ENCODE results near the gene PRR35.

The PRR35 gene

DNA sequence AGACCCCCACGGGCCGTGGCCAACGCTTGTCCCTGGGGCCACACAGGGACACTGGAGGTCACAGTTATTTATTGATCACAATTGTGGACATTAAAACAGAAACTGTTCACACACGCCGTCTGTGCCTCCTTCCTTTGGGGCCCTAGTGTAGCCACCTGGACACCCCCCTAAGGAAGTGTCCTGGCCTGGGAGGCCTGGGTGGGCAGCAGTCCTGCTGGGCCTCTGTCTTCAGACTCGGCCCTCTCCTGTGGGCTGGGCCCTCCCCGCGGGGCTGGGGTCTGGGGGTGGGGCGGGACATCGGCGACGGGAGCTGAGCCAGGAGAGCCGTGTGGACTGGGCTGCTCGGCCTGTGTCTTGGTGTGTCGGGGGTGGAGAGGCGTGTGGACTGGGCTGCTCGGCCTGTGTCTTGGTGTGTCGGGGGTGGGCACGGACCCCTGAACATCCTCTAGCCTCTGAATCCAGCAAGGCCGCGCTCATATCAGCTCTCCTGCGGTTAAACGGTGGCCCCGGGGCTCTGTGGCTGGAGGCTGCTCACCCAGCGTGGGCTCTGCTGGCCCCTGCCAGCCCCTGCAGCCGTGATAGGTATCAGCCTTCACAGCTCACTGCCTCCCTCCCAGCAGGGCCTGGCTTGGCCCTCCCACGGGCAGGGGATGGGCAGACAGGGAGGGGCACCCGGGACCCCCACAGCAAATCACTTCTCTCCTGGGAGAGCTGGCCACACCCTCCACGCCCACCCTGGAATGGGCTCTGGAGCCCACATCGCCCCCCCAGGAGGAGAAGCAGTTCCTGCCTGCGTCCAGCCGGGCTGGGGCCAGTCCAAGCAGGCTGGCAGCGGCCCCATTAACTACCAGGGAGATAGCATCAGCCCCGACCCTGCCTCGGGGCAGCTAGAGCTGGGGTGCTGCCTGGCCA is 5.5 kb downstream of the PRR35 start:
- no peak for DNase-seq

DNA sequence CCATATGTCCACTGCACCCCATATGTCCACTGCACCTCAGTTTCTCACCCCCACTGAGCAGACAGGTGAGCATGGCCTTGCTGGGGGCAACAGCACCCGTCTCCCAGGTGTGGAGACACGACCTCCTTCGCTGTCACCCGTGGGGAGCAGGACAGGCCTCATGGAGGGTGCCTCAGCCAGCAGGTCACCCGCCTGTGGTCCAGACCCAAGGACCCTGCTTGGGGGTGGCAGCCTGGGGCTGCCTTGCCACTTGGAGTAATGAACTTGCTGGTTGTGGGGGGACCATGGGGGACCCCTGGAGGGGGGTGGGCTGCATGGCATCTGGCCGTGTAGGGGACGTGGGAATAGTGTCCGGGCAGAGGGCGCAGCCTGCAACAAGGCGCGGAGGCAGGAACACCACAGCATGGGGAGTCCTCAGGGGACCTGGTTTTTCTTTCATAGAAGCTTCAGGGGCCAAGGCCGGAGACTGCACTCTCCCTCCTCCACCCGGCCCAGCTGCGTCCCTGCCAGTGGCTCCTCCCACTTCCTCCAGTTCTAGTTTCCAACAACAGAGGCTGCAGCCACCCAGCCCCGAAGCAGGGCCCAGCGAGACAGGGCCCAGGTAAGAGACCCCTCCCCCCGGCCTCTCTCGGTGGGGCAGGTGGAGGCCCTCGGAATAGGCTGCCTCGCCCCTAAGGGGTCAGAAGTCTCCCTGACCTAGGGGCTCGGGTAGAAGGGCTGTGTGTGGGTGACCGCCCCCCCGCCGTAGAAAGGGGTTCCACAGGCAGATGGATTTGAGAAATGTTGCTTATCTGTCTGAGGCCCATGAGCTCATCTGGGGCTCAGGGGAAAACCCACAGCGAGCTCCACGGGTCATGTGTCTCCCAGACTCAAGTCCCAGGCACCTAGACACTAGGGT is 6.5 kb downstream of the PRR35 start, which contains the start of gene NHLRC4:
Gene NHLRC4 (plus strand): TSS at position 531 of the 898 bp plus-strand sequence. CDS start 1,043 bp downstream, outside the sequence.
- peak; percentile 28 to 37 for DNase-seq

DNA sequence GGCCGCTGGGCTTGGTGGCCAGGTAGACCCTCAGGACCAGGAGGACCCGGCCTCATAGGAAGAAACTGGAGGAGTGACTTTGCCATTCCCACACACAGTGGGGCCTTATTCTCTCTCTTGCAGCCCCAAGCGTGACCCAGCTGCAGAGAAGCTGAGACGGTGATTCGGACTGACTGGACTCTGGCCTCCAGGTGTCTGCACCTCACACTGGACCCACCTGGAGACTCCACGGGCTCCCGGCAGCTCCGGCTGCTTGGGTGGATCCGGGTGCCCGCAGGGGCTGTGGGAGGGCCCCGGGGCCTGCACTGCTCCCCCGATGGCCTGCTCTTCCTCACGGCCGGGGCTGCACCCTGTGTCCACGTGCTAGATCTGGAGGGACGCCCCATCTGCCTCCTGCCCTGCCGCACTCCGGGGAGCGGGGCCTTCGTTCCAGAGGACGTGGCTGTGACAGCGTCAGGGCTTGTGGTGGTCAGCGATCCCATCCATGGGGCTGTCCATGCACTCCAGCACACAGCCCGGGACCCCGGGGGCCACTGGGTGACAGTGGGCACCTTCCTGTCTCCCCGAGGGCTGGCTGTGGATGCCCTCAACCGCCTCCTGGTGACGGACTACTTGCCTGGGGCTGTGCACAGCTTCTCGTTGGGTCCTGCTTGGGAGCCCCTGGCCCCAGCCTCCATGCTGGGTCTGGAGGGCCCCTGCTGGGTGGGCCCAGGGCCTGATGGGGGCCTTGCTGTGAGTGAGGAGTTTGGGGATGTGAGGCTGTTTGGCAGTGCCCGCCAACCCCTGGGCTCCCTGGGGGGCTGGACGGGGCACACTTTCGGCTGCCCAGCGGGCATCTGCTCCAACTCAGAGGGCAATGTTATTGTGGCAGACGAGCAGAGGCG is 7.4 kb downstream of the PRR35 start:
- DNase-seq: no peak

DNA sequence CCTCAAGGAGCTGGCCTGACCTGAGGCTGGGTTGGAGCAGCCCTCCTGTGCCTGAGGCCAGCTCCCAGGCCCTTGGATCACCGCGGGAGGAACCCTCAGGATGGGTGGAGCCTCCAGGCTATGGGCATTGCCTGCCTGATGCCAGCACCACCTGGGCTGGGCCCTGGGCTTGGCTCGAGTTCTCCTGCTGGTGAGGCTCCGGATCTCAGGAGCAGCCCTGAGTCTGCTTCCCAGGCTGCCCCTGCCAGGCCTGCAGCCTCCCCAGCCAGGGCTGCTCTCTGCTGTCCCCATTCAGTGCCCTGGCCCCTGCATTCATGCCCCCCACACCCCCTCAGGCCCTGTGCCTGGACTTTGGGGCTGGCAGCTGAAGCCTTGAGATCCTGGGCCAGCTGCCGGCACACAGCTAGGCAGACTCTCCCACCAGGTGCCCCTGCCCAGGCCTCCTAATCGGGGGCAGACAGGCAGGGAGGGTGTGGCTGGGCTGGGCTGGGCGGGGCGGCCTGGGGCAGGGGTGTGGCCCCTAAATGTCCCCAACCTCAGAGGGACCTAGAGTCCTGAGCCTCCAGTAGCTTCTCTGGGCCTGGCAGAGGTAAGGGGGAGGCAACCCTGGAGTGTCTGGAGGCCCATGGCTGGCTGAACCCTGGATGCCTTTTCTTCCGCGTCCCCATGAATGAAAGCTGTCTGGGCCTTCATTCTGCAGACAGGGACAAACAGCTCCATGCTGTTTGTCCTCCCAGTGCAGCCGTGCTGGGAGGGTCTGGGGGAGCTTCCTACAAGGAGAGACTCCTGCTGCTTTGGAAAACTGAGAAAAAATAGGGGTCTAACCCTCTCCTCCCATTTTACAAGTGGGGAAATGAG is 8.4 kb downstream of the PRR35 start:
- DNase-seq: no peak

DNA sequence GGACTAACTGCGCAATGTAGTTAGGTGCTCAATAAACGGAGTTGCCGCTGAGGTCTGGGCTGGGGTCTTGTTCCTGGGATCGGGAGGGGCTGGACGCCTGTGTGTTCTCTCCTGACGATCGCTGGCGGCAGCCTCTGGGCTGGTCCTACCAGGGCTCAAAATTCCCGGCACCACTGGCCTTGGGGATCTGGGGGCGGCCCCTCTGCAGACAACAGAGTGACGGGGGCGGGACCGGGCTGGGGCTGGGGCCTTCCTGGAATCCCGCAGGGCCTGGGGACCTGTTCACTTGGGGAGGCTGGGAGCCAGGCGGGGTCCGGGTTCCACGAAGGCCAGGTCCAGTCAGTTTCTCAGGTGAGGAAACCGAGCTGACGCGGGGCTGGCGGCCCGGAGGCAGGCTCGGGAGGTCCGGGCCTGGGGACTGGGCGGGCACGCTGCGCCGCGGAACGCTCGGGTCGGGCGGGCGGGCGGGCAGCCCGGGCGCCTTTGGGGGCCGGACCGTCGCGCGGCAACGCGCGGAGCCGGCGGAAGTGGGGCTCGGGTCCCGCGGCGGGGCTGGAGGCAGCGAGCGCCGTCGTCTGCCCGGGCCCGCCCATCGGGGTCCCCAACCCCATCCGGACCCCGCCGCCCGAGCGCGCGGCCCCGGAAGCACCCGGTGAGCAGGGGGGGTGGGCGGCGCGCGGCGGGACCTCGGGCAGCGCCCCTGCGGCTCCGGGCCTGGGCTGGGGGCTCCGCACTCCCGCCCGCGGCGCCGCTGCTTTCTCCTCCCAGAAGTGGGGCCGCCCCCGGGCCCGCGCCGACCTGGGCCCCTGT is 9.5 kb downstream of the PRR35 start, which contains the start of gene PIGQ:
Gene PIGQ (plus strand): TSS at position 524 of the 810 bp plus-strand sequence. CDS start 4,107 bp downstream, outside the sequence.
- DNase-seq: peak; percentile 50 to 70

DNA sequence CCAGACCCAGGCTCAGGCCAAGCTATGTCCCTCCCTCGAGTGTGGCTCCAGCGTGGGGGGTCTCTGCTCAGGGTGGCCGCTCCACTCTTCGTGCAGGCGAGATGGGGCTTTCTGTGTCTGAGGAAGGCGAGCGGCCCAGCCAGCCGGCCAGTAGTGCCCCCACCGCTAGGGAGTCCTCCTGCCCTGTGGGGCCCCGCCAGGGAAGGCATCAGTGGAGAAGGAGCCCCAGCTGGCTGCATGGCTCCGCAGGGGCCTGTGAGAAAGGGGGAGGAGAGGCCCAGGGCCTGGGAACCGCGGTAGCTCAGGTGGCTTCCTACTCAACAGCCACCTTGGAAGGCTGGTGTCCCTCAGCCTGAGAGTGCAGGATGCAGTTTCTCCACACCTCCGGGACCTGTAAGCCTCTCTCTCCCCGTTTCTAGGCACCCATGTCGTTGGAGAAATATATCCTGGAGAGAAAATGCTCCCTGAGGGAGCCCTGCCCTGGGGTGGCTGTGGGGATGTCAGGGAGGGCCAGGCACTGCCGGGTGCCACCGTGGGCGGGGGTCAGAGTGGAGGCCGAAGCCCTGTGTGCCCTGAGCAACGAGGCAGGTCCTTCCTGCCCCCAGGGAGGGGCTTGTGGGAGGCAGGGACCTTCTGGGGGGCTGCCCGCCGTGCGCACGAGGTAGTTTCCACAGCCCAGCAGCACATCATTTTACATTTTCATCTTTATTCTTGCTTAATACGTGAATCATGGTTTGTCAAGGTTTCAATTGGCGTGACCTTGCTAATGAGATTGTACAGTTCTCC is 12.9 kb downstream of the PRR35 start:
- no peak for DNase-seq

DNA sequence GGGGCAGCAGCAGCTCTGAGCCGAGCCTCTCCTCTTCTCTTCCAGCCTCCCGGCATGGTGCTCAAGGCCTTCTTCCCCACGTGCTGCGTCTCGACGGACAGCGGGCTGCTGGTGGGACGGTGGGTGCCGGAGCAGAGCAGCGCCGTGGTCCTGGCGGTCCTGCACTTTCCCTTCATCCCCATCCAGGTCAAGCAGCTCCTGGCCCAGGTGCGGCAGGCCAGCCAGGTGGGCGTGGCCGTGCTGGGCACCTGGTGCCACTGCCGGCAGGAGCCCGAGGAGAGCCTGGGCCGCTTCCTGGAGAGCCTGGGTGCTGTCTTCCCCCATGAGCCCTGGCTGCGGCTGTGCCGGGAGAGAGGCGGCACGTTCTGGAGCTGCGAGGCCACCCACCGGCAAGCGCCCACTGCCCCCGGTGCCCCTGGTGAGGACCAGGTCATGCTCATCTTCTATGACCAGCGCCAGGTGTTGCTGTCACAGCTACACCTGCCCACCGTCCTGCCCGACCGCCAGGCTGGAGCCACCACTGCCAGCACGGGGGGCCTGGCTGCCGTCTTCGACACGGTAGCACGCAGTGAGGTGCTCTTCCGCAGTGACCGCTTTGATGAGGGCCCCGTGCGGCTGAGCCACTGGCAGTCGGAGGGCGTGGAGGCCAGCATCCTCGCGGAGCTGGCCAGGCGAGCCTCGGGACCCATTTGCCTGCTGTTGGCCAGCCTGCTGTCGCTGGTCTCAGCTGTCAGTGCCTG is 14.0 kb downstream of the PRR35 start:
- no peak for DNase-seq

DNA sequence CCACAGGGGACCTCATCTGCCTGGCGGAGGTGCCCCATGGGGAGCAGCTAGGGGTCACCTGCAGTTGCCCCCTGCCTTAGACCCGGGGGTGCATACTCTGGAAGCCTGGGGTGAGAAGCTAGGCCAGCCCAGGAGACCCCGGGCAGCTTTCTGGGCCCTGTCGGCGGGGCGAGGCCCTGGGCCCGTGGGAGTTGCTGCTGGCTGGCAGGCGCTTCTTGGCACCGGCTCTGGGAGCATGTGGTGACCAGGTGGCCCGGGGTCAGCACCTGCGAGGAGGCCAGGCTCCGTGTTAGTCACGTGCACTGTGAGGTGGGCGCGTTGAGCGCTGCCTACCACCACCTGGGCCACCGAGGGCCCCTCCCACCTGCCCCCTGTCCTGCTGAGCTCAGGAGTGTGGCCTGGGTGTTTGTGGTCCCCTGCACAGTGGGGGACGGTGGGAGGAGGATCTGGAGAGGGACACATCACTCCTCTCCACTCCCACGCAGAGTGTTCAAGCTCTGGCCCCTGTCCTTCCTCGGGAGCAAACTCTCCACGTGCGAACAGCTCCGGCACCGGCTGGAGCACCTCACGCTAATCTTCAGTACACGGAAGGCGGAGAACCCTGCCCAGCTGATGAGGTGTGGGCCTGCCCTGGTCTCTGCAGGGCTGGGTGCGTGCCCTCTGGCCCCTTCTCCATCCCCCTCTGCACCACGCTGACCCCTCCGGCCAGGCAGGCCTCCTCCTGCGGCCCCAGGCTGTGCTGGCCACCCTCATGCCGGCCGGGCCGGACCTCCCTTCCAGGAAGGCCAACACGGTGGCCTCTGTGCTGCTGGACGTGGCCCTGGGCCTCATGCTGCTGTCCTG is 15.4 kb downstream of the PRR35 start:
- DNase-seq: no peak

DNA sequence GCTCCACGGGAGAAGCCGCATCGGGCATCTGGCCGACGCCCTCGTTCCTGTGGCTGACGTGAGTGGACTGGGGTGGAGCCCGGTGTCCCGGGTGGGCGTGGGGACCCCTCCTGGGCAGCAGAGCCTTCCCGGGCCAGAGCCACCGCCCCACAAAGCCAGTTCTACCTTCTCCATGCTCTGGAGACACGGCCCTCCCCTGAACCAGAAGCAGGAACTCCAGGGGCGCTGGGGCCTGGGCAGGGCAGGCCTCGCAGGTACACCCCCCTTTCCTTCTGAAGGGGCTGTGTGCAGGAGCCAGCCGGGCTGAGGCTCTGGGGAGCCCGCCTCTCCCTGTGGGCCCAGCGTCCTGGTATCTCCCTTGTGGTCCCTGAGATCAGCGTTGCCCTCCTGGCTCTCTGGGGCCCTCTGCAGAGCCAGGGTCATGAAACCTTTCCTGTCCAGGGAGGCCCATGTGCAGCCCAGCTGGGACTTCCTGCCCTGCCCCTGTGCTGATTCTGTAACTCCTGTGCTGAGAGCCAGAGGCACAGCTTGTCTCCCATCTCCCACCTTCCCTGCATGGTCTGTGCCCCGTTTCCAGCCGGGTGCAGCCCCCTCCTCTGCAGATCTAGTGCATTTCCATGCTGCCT is 16.1 kb downstream of the PRR35 start:
- no peak for DNase-seq

DNA sequence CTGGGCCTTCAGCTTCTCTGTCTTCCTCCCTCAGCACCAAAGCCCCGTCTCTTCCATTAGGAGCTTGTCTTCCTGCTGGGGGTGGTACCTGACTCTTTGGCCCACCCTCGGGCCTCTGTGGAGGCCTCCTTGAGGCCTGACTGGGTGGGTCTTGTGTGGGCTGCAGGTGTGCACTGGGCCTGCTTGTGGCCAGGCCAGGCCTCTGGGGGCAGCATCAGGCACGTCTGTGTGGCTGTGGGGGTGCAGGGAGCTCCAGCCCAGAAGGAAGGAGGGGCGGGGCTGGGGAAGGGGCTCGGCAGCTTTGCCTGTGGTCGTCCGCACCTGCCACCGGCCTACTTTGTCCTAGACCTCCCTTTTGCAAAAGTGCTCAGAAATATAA is 16.6 kb downstream of the PRR35 start:
- no peak for DNase-seq

DNA sequence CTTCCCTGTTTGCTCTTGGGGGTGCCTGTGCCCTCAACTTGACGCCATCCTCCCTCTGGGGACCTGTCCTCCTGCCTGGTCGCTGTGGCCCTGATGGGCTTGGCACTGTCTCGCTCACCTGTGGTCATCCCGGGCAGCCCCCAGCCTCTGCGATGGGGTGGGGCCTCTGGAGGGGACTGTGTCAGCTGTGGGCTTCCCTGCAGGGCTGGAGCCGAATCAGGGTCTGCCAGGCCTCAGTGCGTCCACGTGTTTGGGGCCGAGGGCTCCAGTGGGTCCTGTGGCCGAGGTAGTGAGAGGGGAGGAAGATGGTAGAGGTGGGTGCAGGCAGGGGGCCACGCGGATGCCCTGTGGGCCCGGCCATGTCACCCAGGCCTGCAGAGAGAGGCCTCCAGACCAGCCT is 17.6 kb downstream of the PRR35 start:
- DNase-seq: no peak

DNA sequence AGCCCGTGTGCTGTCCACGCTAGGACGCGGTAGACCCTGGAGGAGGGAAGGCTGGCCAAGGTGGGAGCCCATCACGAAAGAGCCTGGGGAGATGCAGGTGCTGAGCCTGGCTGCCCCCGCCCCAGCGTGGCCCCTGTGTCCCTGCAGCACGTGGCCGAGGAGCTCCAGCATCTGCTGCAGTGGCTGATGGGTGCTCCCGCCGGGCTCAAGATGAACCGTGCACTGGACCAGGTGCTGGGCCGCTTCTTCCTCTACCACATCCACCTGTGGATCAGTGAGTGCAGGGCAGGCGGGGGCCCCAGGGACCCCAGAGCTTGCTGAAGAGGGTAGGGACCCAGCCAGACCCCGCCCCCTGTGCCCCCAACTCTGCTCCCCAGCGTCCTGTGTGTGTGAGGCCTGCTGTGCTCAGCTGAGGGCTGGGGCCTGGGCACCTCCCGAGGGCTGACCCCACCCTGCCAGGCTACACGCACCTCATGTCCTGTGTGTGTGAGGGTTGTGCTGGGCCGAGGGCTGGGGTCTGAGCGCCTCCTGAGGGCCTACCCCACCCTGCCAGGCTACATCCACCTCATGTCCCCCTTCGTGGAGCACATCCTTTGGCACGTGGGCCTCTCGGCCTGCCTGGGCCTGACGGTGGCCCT is 18.2 kb downstream of the PRR35 start:
- DNase-seq: no peak

DNA sequence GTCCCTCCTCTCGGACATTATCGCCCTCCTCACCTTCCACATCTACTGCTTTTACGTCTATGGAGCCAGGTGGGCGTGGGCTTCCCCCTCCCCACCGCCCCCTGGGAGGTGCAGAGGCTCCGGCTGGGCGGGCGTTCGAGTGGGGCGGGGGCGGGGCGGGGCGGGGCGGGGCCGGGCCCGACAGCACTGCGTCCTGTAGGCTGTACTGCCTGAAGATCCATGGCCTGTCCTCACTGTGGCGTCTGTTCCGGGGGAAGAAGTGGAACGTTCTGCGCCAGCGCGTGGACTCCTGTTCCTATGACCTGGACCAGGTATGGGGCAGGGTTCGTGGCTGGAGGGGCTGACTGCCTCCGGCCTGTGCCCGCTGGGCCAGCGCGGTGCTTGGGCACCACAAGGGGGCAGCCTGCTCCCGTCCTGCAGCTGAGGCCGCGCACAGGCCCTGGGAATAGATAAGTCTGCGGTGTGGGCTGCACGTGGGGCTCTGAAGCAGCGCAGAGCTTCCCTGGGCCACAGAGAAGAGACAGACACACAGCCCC is 18.7 kb downstream of the PRR35 start:
- DNase-seq: peak; percentile 60 to 64

DNA sequence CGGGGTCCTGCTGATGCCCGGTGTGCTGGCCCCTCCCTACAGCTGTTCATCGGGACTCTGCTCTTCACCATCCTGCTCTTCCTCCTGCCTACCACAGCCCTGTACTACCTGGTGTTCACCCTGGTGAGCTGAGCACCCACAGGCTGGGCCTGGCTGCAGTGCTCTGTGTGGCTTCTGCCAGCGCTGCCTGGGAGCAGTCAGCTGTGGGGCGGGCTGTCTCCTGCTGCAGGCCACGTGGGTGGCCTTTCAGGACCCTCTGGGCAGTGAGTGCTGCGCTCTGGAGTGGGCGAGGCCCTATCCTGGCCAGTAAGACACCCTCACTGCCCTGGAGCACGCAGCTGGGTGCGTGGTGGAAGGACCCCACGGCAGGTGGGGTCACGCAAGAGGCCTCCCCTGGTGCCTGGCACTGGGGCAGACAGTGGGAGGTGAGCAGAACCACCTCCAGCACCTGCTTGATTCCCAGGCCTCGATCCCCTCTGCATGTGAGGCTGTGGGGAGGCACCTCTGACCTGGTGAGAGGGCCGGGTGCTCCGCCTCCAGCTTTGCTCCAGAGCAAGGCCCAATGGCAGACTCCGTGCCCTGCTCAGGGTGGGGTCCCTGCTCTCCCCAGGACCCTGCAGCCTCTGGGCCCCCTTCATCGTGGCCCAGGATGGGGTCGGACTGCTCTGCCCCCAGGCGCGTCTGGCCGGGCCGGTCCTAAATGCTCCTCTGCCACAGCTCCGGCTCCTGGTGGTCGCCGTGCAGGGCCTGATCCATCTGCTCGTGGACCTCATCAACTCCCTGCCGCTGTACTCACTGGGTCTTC is 20.1 kb downstream of the PRR35 start:
- no peak for DNase-seq

DNA sequence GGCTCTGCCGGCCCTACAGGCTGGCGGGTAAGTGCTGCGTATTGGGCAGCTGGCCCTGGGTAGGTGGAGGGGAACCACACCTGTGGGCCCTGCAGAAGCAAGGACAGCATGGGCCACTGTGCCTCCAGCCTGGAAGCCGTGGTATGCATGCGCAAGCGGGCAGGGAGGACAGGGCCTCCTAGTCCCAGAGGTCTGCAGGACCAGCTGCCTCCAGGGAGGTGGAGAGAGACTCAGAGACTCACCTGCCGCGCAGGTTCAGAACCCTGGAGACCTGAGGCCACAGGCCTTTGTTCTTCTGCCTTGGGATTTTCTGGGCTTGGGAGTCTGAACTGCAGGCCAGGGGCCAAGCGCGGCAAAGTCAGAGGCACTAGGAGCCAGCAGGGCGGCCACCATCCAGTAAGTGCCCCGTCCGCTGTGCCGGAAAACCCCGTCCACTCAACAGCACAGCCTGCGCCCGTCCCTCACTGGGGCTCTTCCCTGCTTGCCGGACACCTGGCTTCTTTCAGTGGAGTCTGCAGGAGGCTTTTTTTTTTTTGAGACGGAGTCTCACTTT is 20.8 kb downstream of the PRR35 start:
- no peak for DNase-seq

DNA sequence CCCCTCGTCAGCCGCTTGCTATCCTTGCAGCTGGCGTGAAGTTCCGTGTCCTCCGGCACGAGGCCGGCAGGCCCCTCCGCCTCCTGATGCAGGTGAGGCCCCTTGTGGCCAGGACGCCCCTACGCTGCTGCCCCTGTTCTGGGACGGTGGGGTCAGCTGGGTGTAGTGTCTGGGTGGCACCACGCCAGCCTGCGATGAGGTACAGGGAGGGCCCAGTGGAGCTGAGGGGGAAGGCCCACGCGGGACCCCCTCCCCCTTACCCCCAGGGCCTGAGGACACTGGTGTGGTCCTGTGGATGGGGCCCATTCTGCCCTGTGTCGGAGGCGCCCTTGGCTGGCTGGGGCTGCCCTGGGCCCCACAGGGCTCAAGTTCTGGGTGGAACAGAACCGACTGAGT is 22.0 kb downstream of the PRR35 start:
- DNase-seq: no peak

All from stimulated activated CD4-positive, alpha-beta T cell treated with anti-CD3 and anti-CD28 coated beads, Interleukin-2, amount 100 ng/mL, for 48 hours (primary cell).